CD4-positive, alpha-beta T cell treated with Interleukin-21 for 1 hour (primary cell): ENCODE measurements around the gene AAR2.

Experiments
- DNase-seq: peaks from one replicate; pipeline ENCODE4 v3.0.0-alpha.2; 2020

AAR2 gene

GRCh38 chr20:36281785-36282380 lies 45.6 kb downstream of the AAR2 start:
- no peak for DNase-seq

- DNase-seq: no peak
Measured at GRCh38 chr20:36284751-36285150, 48.5 kb downstream of the AAR2 start.

GRCh38 chr20:36285746-36286447 lies 49.6 kb downstream of the AAR2 start:
- DNase-seq: no peak

GRCh38 chr20:36297656-36298055 lies 61.4 kb downstream of the AAR2 start:
- no peak for DNase-seq

GRCh38 chr20:36298061-36298460 lies 61.8 kb downstream of the AAR2 start:
- DNase-seq: no peak

- no peak for DNase-seq
Measured at GRCh38 chr20:36298795-36299339, 62.6 kb downstream of the AAR2 start.

GRCh38 chr20:36299459-36299858 lies 63.2 kb downstream of the AAR2 start:
- DNase-seq: no peak

- no peak for DNase-seq
Measured at GRCh38 chr20:36301359-36302119, 65.3 kb downstream of the AAR2 start.

- DNase-seq: no peak
Measured at GRCh38 chr20:36303020-36303595, 66.8 kb downstream of the AAR2 start.

- DNase-seq: no peak
Measured at GRCh38 chr20:36303831-36304230, 67.6 kb downstream of the AAR2 start.

- no peak for DNase-seq
Measured at GRCh38 chr20:36304786-36305495, 68.7 kb downstream of the AAR2 start.

GRCh38 chr20:36305602-36306551 lies 69.6 kb downstream of the AAR2 start, which contains the start of gene DLGAP4:
Gene DLGAP4, plus strand, starts transcription at chr20:36306339. Its CDS starts 125,379 bp downstream, at chr20:36431718.
- no peak for DNase-seq
